ENCODE data around the gene ODC1.

Gene ODC1

GRCh38 chr2:10447895-10448575, at the start of gene ODC1:
Gene ODC1 (minus strand): TSS chr2:10448327. CDS start chr2:10445032, 3,295 bp downstream.
- peak within 1 kb of the TSS; percentile 99 for H3K27ac ChIP-seq
- TF ChIP-seq ZFX (IDR thresholded peaks at IDR 0.05) (peak; percentile 68), CTCF (conservative IDR thresholded peaks at IDR 0.05) (no peak)

DNA sequence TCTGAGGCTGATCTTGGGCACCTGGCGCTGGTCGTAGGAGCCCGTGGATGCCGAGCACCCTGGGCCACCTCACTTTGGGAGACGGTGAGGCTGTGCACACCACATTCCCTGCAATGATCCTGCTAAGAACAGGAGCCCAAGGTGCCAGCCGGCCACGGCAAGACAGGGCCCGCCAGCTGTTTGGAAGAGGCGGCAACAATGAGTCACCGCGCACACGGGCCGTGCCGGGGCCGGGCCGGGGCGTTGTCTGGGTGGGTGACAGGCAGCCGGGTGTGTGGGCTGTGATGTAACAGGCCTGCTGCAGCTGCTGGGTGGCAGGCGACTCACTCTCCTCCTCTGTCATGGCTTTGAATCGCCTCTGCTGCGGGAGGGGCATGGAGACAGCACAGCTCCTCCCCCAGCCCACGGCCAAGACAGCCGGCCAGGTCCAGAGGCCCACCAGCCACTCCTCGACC, 49.7 kb upstream of the ODC1 start:
- TF ChIP-seq ZFX (IDR thresholded peaks at IDR 0.05) (no peak), CTCF (conservative IDR thresholded peaks at IDR 0.05) (no peak)
- H3K27ac ChIP-seq: no peak overlapping the region

DNA sequence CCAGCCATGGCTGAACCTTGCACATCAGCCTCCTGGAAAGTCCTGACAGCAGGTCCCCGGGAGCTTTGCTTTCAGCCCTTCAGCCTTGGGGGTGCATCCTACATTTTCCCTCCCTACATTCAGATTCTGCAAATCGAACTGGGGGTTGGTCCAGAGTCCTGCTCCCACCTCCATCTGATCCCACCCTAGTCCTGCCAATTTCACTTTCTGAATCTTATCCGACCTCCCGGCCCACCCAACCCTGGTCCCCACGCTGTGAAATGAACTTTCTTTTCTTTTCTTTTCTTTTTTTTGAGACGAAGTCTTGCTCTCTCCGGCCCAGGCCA, 47.8 kb upstream of the ODC1 start:
- TF ChIP-seq CTCF (conservative IDR thresholded peaks at IDR 0.05) (no peak), ZFX (IDR thresholded peaks at IDR 0.05) (no peak)
- H3K27ac ChIP-seq: no peak overlapping the region

- TF ChIP-seq CTCF (conservative IDR thresholded peaks at IDR 0.05): no peak
- no peak for TF ChIP-seq ZFX (IDR thresholded peaks at IDR 0.05)
- H3K27ac ChIP-seq: no peak overlapping the region
These were observed 47.3 kb upstream of the ODC1 start for GRCh38 chr2:10495311-10495987.

DNA sequence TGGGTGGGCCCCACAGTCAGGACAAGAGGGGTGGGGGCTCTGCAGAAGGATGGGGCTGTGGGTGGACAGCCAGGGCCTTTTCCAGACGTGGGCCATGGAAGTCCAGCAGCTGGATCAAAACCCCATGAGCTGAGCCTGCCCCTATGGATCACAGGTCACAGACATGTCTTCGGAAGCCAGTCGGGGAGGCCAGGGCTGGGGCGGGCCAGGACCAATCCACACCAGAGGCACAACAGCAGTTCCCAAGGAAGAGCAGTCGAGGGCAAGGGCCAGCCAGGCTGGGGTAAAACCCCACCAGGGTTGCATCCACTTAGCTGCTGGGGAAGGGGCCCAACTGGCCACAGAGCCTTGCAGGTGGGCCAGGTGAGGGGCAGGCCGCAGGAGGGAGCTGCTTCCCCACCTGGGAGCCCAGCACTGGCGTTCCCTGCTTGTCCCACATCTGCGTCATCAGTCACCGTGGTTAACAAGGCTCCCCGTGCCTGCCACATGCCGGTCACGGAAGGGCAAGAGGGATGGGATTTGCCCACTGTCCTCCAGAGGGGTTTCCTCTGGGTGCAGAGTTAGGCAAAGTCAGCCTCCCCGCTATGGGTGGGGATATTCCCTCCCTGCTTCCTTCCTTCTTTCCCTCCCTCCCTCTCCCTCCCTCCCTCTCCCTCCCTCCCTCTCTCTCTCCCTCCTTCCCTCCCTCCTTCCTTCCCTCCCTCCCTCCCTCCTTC, 46.4 kb upstream of the ODC1 start:
- TF ChIP-seq ZFX (IDR thresholded peaks at IDR 0.05): no peak
- no peak overlapping the region for H3K27ac ChIP-seq

- H3K27ac ChIP-seq: no peak overlapping the region
- no peak for TF ChIP-seq CTCF (conservative IDR thresholded peaks at IDR 0.05)
- no peak for TF ChIP-seq ZFX (IDR thresholded peaks at IDR 0.05)
These were observed 45.6 kb upstream of the ODC1 start for GRCh38 chr2:10493634-10494281.

DNA sequence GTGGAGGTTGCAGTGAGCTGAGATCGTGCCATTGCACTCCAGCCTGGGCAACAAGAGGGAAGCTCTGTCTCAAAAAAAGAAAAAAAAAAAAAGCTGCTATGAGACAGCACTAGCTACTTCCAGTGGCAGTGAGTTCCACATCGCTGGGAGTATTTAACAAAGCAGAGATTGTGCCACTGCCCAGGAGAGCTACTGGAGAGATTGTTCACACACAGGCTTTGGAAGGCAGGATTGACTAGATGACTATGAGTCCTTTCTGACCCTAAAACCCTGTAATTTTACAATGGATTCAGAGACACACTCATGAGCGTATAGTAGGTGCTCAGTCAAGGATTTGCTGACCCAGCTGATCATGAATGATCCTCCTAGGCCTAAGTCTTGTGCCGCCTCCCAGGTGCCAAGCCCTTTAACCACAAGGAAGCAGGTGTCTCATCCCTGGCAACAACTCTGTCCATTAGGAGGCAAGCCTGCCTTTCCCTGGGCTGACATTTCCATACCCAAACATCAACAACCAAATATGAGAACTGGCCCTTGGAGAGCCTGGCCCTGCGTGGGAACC, 45.0 kb upstream of the ODC1 start:
- H3K27ac ChIP-seq: no peak overlapping the region

More for the DNA sequence above, 45.0 kb upstream of the ODC1 start:
- no peak for TF ChIP-seq CTCF (conservative IDR thresholded peaks at IDR 0.05)
- no peak for TF ChIP-seq ZFX (IDR thresholded peaks at IDR 0.05)

Data from C4-2B (cell line).